GM12892 (cell line): ENCODE results near the gene FAM177B.

Experiments
- POLR2A ChIP-seq: IDR thresholded peaks from 2 replicates; pipeline ENCODE4 v1.6.1; 2011; ENCODE audit warnings: low read depth, low read length, control low read depth
- POLR2AphosphoS5 ChIP-seq: IDR thresholded peaks from 2 replicates; pipeline ENCODE4 v1.6.1; 2011; ENCODE audit warnings: low read depth, low read length, control low read depth
- TAF1 ChIP-seq: IDR thresholded peaks from 2 replicates; pipeline ENCODE4 v1.6.1; 2011; ENCODE audit warnings: low read depth, mild to moderate bottlenecking, control low read depth, low read length, borderline replicate concordance

DNA sequence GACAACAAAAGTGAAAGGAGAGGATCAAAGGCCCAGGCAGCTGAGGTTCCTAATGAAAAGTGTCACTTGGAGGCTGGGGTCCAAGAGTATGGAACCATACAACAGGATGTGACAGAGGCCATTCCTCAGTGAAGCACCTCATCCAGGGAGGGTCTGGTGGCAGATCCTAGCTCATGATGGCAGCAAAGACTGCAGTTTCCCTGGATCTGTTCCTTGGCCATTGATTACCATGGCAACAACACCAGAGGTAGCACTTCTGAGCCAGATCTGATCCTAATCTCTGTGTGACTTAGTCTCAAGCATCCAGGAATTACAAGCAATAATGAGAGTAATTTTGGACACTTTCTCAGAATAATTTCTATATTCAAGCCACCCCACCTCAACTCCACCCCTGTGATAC lies 12.9 kb downstream of the FAM177B start:
- TF ChIP-seq POLR2AphosphoS5 (no peak), POLR2A (no peak), TAF1 (no peak)
